WTC11 (cell line): ENCODE measurements around the gene IQSEC1. TPM values are rescaled to one million over a fixed set of nuclear protein-coding genes. Genes with fewer than 3 reads are reported as not detected.

Experiments
- ATAC-seq: fragments of 200-7000 bp; cut with Tn5 transposase; 2 replicates; pipeline ENCODE4 v1.10.0; 2021; ENCODE audit warnings: mild to moderate bottlenecking, moderate library complexity
- CTCF ChIA-PET: fragments of 300-600 bp; sonication (Branson Sonifier 250); formaldehyde crosslinking; loops from one replicate; lab custom pipeline; 2021; ENCODE audit warnings: antibody characterized with exemption; lab: Charles Lee
- POLR2A ChIA-PET: fragments of 350-600 bp; sonication (Branson Sonifier 250); formaldehyde crosslinking; loops from one replicate; lab custom pipeline; 2021; ENCODE audit warnings: antibody characterized with exemption; lab: Charles Lee
- DNase-seq: peaks from one replicate; pipeline ENCODE4 v3.0.0; 2021; ENCODE audit warnings: low spot score
- H3K27ac Mint-ChIP-seq: 2 replicates; pipeline ENCODE4 v1.8.0; 2021; ENCODE audit warnings: mixed read lengths
- H3K27me3 Mint-ChIP-seq: 2 replicates; pipeline ENCODE4 v1.8.0; 2021; ENCODE audit warnings: low read depth, mild to moderate bottlenecking, moderate library complexity, mixed read lengths
- H3K36me3 Mint-ChIP-seq: 2 replicates; pipeline ENCODE4 v1.8.0; 2021; ENCODE audit warnings: mixed read lengths
- H3K4me1 Mint-ChIP-seq: 2 replicates; pipeline ENCODE4 v1.8.0; 2022; ENCODE audit warnings: mixed read lengths
- H3K4me3 Mint-ChIP-seq: 2 replicates; pipeline ENCODE4 v1.8.0; 2021; ENCODE audit warnings: mild to moderate bottlenecking, moderate library complexity, mixed read lengths
- H3K9me3 Mint-ChIP-seq: 2 replicates; pipeline ENCODE4 v1.8.0; 2021; ENCODE audit warnings: mixed read lengths
- CREB1 ChIP-seq: sonication (generic); formaldehyde crosslinking; IDR thresholded peaks from 2 replicates; pipeline ENCODE4 v1.8.0; 2023; ENCODE audit warnings: mild to moderate bottlenecking, missing genetic modification reagents
- PRRX2 ChIP-seq: fragments of 250-450 bp; sonication (Bioruptor Pico); IDR thresholded peaks from 2 replicates; pipeline ENCODE4 v1.8.0; 2021; ENCODE audit warnings: mild to moderate bottlenecking
- TP53 ChIP-seq: sonication (generic); formaldehyde crosslinking; IDR thresholded peaks from 2 replicates; pipeline ENCODE4 v1.8.1; 2023; ENCODE audit warnings: mild to moderate bottlenecking, missing genetic modification reagents
- ZBTB21 ChIP-seq: sonication (generic); formaldehyde crosslinking; IDR thresholded peaks from 2 replicates; pipeline ENCODE4 v1.8.1; 2023; ENCODE audit warnings: mild to moderate bottlenecking, missing genetic modification reagents, borderline replicate concordance
- ZNF671 ChIP-seq: fragments of 250-450 bp; sonication (Bioruptor Pico); IDR thresholded peaks from 2 replicates; pipeline ENCODE4 v1.8.0; 2021; ENCODE audit warnings: mild to moderate bottlenecking
- total RNA-seq: library from RNA; stranded (reverse); gene quantifications from 3 replicates; pipeline ENCODE4 v1.2.3, GENCODE V29; 2021
- TF ChIP-seq, protein P1 (sequence below): fragments of 200-600 bp; IDR thresholded peaks from 2 replicates; pipeline ENCODE4 v1.8.0; 2022; ENCODE audit warnings: antibody characterized with exemption
- TF ChIP-seq, protein P2 (sequence below): sonication (generic); formaldehyde crosslinking; IDR thresholded peaks from 2 replicates; pipeline ENCODE4 v1.8.1; 2022; ENCODE audit warnings: low read depth, mild to moderate bottlenecking, moderate library complexity, missing genetic modification reagents, borderline replicate concordance
- TF ChIP-seq, protein P3 (sequence below): fragments of 250-450 bp; sonication (Bioruptor Pico); IDR thresholded peaks from 2 replicates; pipeline ENCODE4 v1.9.0; 2021; ENCODE audit warnings: moderate library complexity, mild to moderate bottlenecking, inconsistent platforms, borderline replicate concordance
- TF ChIP-seq, protein P4 (sequence below): fragments of 250-450 bp; sonication (Bioruptor Pico); IDR thresholded peaks from 2 replicates; pipeline ENCODE4 v1.9.0; 2021; ENCODE audit warnings: mild to moderate bottlenecking, borderline replicate concordance
- TF ChIP-seq, protein P5 (sequence below): sonication (generic); formaldehyde crosslinking; IDR thresholded peaks from 2 replicates; pipeline ENCODE4 v1.8.0; 2022; ENCODE audit warnings: missing genetic modification reagents
- TF ChIP-seq, protein P6 (sequence below): sonication (generic); formaldehyde crosslinking; IDR thresholded peaks from 2 replicates; pipeline ENCODE4 v1.8.1; 2023; ENCODE audit warnings: mild to moderate bottlenecking, missing genetic modification reagents
- TF ChIP-seq, protein P7 (sequence below): sonication (generic); formaldehyde crosslinking; IDR thresholded peaks from 2 replicates; pipeline ENCODE4 v1.8.1; 2022; ENCODE audit warnings: low read depth, missing genetic modification reagents, borderline replicate concordance
- TF ChIP-seq, protein P8 (sequence below): sonication (generic); formaldehyde crosslinking; conservative IDR thresholded peaks from 2 replicates; pipeline ENCODE4 v1.8.1; 2023; ENCODE audit warnings: mild to moderate bottlenecking, low read depth, missing genetic modification reagents, moderate library complexity

Gene IQSEC1
- total RNA-seq, 1 experiment from 2014 or later = 35.0 TPM

DNA sequence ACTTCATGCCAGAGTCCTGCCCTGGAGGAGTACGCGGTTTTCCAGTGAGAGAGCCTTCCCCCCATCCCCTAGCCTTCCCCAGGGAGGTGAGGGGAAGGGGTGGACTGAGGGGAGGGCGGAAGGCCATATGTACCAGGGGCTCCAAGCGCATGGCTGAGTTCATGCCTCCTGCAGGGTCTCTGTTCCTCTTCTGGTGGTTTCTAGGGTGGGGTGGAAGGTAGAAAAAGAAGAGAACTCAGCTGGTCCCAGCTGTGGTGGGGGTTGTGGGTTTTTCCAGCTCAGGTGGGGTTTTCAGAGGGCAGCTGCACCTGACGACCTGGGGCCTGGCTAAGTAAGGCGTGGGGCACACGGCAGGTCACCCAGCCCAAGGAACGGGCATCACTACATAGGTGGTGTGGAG lies 10.7 kb upstream of the IQSEC1 start (continued):
- TF ChIP-seq CREB1 (CRISPR knock-in tag) (no peak), PRRX2 (no peak)

DNA sequence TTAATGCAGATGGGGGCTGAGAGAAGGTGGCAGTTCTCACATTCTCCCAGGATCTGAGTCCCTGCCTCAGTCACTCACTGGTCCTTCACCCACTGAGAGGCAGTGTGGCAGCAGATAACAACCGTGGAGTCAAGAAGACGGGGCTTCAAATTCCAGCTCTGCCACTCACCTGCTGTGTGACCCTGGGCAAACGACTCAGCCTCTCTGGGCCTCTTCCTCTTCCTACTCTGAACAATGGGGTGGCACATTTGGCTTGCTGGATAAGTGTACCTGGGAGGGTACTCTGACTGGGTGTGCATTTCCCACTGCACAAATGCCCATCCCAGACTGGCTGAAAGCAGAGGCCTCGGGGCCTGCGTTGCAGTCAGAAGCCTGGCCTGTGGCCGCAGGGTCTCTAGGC lies 10.0 kb upstream of the IQSEC1 start:
- no peaks in the 10 kb centered on the region for H3K36me3 Mint-ChIP-seq
- no peaks in the 10 kb centered on the region for H3K4me1 Mint-ChIP-seq
- no peak overlapping the region for H3K27ac Mint-ChIP-seq

More for the DNA sequence above, 10.0 kb upstream of the IQSEC1 start:
- H3K9me3 Mint-ChIP-seq = no peaks in the 10 kb centered on the region
- CTCF ChIA-PET = interaction anchor here (4.5 kb wide), 1 partner anchor 9 kb away, joined by 38 read pairs; no protein-coding TSS in a partner anchor
- no peaks in the 10 kb centered on the region for H3K27me3 Mint-ChIP-seq
- ATAC-seq (no peak), DNase-seq (no peak)
- POLR2A ChIA-PET = no interaction called here
- TF ChIP-seq, protein P1, sequence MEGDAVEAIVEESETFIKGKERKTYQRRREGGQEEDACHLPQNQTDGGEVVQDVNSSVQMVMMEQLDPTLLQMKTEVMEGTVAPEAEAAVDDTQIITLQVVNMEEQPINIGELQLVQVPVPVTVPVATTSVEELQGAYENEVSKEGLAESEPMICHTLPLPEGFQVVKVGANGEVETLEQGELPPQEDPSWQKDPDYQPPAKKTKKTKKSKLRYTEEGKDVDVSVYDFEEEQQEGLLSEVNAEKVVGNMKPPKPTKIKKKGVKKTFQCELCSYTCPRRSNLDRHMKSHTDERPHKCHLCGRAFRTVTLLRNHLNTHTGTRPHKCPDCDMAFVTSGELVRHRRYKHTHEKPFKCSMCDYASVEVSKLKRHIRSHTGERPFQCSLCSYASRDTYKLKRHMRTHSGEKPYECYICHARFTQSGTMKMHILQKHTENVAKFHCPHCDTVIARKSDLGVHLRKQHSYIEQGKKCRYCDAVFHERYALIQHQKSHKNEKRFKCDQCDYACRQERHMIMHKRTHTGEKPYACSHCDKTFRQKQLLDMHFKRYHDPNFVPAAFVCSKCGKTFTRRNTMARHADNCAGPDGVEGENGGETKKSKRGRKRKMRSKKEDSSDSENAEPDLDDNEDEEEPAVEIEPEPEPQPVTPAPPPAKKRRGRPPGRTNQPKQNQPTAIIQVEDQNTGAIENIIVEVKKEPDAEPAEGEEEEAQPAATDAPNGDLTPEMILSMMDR = no peak
- TF ChIP-seq, protein P2, sequence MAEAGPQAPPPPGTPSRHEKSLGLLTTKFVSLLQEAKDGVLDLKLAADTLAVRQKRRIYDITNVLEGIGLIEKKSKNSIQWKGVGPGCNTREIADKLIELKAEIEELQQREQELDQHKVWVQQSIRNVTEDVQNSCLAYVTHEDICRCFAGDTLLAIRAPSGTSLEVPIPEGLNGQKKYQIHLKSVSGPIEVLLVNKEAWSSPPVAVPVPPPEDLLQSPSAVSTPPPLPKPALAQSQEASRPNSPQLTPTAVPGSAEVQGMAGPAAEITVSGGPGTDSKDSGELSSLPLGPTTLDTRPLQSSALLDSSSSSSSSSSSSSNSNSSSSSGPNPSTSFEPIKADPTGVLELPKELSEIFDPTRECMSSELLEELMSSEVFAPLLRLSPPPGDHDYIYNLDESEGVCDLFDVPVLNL (CRISPR knock-in tag) = no peak
- TF ChIP-seq, protein P3, sequence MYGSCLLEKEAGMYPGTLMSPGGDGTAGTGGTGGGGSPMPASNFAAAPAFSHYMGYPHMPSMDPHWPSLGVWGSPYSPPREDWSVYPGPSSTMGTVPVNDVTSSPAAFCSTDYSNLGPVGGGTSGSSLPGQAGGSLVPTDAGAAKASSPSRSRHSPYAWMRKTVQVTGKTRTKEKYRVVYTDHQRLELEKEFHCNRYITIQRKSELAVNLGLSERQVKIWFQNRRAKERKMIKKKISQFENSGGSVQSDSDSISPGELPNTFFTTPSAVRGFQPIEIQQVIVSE = no peak
- TF ChIP-seq, protein P4, sequence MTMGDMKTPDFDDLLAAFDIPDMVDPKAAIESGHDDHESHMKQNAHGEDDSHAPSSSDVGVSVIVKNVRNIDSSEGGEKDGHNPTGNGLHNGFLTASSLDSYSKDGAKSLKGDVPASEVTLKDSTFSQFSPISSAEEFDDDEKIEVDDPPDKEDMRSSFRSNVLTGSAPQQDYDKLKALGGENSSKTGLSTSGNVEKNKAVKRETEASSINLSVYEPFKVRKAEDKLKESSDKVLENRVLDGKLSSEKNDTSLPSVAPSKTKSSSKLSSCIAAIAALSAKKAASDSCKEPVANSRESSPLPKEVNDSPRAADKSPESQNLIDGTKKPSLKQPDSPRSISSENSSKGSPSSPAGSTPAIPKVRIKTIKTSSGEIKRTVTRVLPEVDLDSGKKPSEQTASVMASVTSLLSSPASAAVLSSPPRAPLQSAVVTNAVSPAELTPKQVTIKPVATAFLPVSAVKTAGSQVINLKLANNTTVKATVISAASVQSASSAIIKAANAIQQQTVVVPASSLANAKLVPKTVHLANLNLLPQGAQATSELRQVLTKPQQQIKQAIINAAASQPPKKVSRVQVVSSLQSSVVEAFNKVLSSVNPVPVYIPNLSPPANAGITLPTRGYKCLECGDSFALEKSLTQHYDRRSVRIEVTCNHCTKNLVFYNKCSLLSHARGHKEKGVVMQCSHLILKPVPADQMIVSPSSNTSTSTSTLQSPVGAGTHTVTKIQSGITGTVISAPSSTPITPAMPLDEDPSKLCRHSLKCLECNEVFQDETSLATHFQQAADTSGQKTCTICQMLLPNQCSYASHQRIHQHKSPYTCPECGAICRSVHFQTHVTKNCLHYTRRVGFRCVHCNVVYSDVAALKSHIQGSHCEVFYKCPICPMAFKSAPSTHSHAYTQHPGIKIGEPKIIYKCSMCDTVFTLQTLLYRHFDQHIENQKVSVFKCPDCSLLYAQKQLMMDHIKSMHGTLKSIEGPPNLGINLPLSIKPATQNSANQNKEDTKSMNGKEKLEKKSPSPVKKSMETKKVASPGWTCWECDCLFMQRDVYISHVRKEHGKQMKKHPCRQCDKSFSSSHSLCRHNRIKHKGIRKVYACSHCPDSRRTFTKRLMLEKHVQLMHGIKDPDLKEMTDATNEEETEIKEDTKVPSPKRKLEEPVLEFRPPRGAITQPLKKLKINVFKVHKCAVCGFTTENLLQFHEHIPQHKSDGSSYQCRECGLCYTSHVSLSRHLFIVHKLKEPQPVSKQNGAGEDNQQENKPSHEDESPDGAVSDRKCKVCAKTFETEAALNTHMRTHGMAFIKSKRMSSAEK (CRISPR knock-in tag) = no peak
- TF ChIP-seq, protein P5, sequence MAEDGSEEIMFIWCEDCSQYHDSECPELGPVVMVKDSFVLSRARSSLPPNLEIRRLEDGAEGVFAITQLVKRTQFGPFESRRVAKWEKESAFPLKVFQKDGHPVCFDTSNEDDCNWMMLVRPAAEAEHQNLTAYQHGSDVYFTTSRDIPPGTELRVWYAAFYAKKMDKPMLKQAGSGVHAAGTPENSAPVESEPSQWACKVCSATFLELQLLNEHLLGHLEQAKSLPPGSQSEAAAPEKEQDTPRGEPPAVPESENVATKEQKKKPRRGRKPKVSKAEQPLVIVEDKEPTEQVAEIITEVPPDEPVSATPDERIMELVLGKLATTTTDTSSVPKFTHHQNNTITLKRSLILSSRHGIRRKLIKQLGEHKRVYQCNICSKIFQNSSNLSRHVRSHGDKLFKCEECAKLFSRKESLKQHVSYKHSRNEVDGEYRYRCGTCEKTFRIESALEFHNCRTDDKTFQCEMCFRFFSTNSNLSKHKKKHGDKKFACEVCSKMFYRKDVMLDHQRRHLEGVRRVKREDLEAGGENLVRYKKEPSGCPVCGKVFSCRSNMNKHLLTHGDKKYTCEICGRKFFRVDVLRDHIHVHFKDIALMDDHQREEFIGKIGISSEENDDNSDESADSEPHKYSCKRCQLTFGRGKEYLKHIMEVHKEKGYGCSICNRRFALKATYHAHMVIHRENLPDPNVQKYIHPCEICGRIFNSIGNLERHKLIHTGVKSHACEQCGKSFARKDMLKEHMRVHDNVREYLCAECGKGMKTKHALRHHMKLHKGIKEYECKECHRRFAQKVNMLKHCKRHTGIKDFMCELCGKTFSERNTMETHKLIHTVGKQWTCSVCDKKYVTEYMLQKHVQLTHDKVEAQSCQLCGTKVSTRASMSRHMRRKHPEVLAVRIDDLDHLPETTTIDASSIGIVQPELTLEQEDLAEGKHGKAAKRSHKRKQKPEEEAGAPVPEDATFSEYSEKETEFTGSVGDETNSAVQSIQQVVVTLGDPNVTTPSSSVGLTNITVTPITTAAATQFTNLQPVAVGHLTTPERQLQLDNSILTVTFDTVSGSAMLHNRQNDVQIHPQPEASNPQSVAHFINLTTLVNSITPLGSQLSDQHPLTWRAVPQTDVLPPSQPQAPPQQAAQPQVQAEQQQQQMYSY (CRISPR knock-in tag) = no peak
- no peak for TF ChIP-seq TP53
- TF ChIP-seq, protein P6, sequence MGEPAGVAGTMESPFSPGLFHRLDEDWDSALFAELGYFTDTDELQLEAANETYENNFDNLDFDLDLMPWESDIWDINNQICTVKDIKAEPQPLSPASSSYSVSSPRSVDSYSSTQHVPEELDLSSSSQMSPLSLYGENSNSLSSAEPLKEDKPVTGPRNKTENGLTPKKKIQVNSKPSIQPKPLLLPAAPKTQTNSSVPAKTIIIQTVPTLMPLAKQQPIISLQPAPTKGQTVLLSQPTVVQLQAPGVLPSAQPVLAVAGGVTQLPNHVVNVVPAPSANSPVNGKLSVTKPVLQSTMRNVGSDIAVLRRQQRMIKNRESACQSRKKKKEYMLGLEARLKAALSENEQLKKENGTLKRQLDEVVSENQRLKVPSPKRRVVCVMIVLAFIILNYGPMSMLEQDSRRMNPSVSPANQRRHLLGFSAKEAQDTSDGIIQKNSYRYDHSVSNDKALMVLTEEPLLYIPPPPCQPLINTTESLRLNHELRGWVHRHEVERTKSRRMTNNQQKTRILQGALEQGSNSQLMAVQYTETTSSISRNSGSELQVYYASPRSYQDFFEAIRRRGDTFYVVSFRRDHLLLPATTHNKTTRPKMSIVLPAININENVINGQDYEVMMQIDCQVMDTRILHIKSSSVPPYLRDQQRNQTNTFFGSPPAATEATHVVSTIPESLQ (CRISPR knock-in tag) = no peak
- no peak for TF ChIP-seq ZNF671 (CRISPR knock-in tag)
- TF ChIP-seq, protein P7, sequence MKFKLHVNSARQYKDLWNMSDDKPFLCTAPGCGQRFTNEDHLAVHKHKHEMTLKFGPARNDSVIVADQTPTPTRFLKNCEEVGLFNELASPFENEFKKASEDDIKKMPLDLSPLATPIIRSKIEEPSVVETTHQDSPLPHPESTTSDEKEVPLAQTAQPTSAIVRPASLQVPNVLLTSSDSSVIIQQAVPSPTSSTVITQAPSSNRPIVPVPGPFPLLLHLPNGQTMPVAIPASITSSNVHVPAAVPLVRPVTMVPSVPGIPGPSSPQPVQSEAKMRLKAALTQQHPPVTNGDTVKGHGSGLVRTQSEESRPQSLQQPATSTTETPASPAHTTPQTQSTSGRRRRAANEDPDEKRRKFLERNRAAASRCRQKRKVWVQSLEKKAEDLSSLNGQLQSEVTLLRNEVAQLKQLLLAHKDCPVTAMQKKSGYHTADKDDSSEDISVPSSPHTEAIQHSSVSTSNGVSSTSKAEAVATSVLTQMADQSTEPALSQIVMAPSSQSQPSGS = no peak
- TF ChIP-seq ZBTB21 (CRISPR knock-in tag) = no peak
- TF ChIP-seq, protein P8, sequence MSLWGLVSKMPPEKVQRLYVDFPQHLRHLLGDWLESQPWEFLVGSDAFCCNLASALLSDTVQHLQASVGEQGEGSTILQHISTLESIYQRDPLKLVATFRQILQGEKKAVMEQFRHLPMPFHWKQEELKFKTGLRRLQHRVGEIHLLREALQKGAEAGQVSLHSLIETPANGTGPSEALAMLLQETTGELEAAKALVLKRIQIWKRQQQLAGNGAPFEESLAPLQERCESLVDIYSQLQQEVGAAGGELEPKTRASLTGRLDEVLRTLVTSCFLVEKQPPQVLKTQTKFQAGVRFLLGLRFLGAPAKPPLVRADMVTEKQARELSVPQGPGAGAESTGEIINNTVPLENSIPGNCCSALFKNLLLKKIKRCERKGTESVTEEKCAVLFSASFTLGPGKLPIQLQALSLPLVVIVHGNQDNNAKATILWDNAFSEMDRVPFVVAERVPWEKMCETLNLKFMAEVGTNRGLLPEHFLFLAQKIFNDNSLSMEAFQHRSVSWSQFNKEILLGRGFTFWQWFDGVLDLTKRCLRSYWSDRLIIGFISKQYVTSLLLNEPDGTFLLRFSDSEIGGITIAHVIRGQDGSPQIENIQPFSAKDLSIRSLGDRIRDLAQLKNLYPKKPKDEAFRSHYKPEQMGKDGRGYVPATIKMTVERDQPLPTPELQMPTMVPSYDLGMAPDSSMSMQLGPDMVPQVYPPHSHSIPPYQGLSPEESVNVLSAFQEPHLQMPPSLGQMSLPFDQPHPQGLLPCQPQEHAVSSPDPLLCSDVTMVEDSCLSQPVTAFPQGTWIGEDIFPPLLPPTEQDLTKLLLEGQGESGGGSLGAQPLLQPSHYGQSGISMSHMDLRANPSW (CRISPR knock-in tag) = no peak
- no peak overlapping the region for H3K4me3 Mint-ChIP-seq
